IPS-18a (cell line): Measurements from ENCODE around the gene METTL25B.

ENCODE experiments used
- H3K27ac ChIP-seq: one replicate; pipeline ENCODE4 v1.5.1; 2013; ENCODE audit warnings: low read length
- H3K27me3 ChIP-seq: one replicate; pipeline ENCODE4 v1.6.1; 2013; ENCODE audit warnings: mild to moderate bottlenecking, low read length; ENCODE audit not compliant: control insufficient read depth, insufficient read depth
- H3K36me3 ChIP-seq: one replicate; pipeline ENCODE4 v1.6.1; 2013; ENCODE audit warnings: low read depth, low read length; ENCODE audit not compliant: control insufficient read depth
- H3K4me1 ChIP-seq: one replicate; pipeline ENCODE4 v1.6.1; 2013; ENCODE audit warnings: low read depth, low read length; ENCODE audit not compliant: control insufficient read depth
- H3K4me3 ChIP-seq: one replicate; pipeline ENCODE4 v1.5.1; 2013; ENCODE audit warnings: low read length
- H3K9ac ChIP-seq: one replicate; pipeline ENCODE4 v1.6.1; 2013; ENCODE audit warnings: mild to moderate bottlenecking, low read length, moderate library complexity
- H3K9me3 ChIP-seq: one replicate; pipeline ENCODE4 v1.6.1; 2013; ENCODE audit warnings: low read depth, low read length; ENCODE audit not compliant: control insufficient read depth

Gene METTL25B

DNA sequence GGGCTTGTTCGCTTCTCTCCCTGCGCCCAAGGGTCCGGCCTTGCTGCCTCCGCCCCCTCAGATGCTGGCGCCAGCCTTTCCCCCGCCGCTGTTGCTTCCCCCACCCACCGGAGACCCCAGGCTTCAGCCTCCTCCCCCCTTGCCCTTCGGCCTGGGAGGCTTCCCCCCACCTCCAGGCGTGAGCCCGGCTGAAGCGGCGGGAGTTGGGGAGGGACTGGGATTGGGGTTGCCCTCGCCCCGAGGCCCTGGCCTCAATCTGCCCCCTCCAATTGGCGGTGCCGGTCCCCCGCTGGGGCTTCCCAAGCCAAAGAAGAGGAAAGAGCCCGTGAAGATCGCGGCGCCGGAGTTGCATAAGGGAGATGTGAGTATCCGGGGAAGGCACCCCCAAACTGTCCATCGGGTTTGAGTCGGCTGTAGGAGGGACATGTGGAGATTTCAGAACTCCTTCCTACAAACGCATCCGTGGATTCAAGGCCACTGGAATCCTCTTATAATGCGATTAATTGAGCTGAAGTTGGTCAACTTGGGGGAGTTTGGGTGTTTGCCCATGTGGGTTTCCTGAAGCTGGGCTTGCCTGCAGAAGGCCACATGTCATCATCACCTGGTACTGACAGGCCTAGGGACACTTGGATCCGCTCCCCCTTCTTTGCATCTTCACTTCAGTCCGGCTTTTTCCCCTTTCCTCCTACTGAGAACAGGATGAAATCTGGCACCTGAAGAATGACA lies 39.8 kb downstream of the METTL25B start:
- H3K9ac ChIP-seq, result peak overlapping the region; percentile 90
- H3K4me1 ChIP-seq, result peaks cover 16% of the 10 kb centered on the region
- peak overlapping the region; percentile 90 for H3K4me3 ChIP-seq
- peaks cover 7% of the 10 kb centered on the region for H3K36me3 ChIP-seq
- H3K27me3 ChIP-seq, result no peaks in the 10 kb centered on the region
- H3K27ac ChIP-seq, result peak overlapping the region; percentile 90
- H3K9me3 ChIP-seq, result no peaks in the 10 kb centered on the region

DNA sequence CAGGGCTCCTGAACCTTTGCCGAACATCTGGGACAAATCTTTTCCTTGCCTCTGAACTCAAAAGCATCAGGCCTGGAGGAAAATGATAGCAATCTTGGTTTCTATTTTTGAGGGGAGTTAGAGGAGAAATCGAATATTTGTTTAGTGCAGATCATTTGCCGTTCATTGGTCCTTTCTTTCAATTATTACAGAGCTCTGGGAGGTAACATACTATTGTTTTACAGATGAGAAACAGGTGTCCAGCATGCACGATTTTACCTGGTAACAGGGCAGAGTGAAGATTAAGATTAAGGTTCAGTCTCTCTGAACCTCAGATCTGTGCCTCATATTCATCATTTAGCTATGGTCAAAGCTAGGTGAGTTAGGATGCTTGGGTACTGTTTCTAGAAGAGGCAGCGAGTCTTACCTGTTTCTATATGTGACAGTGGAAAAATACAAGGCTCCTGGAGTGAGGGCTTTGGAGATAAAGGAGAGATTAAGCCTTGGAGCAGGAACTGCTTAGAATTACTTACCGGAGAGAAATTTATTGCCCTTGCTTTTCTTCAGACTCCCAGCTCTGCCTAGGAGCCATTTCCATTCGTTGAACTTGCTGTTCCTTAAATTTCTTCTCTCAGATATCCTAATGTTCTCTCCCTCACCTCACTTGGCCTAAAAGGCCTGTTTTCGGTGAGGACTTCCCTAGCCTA lies 40.5 kb downstream of the METTL25B start:
- Histone ChIP-seq H3K4me1 (peaks cover 16% of the 10 kb centered on the region), H3K9ac (peak overlapping the region; percentile 90), H3K36me3 (peaks cover 14% of the 10 kb centered on the region)

DNA sequence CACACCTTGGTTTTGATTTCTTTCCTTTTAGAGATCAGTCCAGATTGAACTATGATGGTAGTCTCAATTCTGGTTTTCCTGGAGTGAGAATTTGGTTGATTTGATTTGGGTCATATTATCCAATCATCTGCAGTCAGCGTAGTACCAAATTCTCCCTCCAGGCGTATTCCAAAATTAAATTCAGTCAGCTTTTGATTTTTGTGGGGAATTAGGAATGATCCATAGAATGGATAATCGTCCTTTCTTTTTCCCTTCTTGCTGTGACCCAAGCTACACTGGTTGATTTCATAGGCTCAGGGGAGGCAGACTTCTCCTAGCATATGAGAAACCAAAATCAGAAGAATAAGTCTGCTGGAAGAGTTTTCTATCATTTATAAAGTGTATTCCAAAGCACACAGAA lies 44.0 kb downstream of the METTL25B start:
- Histone ChIP-seq H3K27ac (no peak overlapping the region), H3K27me3 (no peaks in the 10 kb centered on the region), H3K36me3 (peaks cover 15% of the 10 kb centered on the region), H3K4me1 (peaks cover 11% of the 10 kb centered on the region), H3K4me3 (no peak overlapping the region), H3K9me3 (no peaks in the 10 kb centered on the region), H3K9ac (no peak overlapping the region)

More for the DNA sequence above, 40.5 kb downstream of the METTL25B start:
- no peaks in the 10 kb centered on the region for H3K27me3 ChIP-seq
- H3K4me3 ChIP-seq, result peak overlapping the region; percentile 90
- no peak overlapping the region for H3K27ac ChIP-seq
- no peaks in the 10 kb centered on the region for H3K9me3 ChIP-seq

DNA sequence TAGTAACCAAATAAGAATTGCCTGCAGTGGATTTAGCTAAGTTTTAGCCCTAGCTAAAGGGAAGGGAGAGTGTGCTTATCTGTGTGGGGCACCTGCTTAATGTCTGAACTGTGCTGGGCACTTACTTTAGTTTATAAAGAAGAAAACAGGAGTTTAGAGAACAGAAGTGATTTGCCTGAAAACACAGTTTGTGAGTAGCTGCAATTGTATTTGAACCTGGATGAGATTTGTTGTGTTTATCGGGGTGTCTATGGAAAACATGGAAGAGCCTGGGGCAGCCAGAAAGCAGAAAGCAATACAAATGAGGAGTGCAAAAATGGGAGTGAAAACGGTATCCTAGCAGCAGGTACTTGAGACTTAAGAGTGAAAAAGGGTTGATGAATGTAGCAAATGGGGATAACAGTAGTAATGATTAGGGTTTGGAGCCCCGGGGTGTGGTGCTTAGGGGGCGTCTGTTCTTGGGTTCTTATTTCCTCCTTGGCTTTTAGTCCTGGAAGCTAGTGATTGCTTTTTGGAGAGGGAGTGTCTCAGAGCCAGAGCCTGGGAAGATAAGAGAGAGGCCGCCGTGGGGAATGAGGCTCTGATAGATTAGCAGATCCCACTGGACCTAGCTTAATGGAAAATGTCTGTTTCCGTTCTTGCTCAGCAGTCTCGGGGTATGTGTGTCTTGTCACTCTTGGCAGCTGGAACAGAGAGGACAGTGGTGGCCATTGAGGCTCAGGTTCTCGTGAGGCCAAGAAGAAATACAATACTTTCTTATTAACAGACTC lies 44.6 kb downstream of the METTL25B start:
- Histone ChIP-seq H3K4me1 (peaks cover 11% of the 10 kb centered on the region), H3K4me3 (no peak overlapping the region), H3K9ac (no peak overlapping the region), H3K27ac (no peak overlapping the region), H3K9me3 (no peaks in the 10 kb centered on the region), H3K36me3 (peaks cover 15% of the 10 kb centered on the region), H3K27me3 (no peaks in the 10 kb centered on the region)

DNA sequence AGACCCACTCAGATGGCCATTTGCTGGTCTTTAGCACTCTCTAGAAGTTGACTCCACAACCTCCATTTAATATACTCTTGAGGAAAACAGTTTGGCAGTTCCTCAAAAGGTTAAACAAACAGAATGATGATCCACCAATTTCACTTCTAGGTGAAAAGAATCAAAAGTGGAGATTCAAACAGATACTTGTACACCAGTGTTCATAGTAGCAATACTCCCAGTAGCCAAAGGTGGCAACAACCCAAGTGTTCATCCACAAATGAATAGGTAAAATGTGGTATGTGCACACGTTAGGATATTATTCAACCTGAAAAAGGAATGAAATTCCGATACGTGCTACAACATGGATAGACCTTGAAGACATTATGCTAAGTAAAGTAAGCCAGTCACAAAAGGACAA lies 45.3 kb downstream of the METTL25B start:
- no peak overlapping the region for H3K9ac ChIP-seq
- H3K4me3 ChIP-seq, result no peak overlapping the region
- no peak overlapping the region for H3K27ac ChIP-seq
- H3K4me1 ChIP-seq, result peaks cover 7% of the 10 kb centered on the region
- no peaks in the 10 kb centered on the region for H3K27me3 ChIP-seq
- no peaks in the 10 kb centered on the region for H3K9me3 ChIP-seq
- H3K36me3 ChIP-seq, result peaks cover 15% of the 10 kb centered on the region

DNA sequence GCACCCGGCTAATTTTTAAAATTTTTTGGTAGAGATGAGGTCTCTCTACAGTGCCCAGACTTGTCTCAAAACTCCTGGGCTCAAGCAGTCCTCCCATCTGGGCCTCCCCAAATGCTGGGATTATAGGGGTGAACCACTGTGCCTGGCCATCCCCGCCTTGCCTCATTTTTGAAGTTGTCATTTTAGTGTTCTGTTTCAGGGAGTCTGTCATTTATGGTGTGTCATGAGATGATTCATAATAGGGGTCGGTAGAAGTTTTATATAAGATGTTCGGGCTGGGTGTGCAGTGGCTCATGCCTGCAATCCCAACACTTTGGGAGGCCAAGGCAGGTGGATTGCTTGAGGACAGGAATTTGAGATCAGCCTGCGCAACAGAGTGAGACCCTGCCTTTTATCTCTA lies 47.5 kb downstream of the METTL25B start:
- Histone ChIP-seq H3K36me3 (peaks cover 15% of the 10 kb centered on the region), H3K27me3 (no peaks in the 10 kb centered on the region), H3K27ac (no peak overlapping the region), H3K9ac (no peak overlapping the region), H3K9me3 (no peaks in the 10 kb centered on the region), H3K4me1 (no peaks in the 10 kb centered on the region), H3K4me3 (no peak overlapping the region)

DNA sequence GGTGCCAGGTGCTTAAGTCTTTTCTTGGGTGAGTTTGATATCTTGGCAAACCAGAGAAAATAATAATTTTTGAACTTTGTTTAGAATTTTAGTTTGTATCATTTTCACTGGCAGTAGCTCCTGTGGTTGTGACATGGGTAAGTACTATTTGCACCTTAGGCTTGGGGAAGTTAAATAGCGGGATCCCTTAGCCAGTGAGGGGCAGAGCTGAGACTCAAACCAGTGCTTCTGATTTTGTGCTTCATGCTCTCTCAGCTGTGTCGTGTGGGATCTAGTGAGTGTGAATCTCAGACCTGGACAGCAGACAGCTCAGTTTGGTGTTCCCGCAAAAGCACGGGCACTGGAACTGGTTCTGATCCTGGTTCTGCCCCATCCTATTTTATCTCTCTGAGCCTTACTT lies 48.7 kb downstream of the METTL25B start:
- no peak overlapping the region for H3K27ac ChIP-seq
- H3K27me3 ChIP-seq, result no peaks in the 10 kb centered on the region
- no peaks in the 10 kb centered on the region for H3K9me3 ChIP-seq
- peaks cover 15% of the 10 kb centered on the region for H3K36me3 ChIP-seq
- H3K4me3 ChIP-seq, result no peak overlapping the region
- no peak overlapping the region for H3K9ac ChIP-seq
- H3K4me1 ChIP-seq, result no peaks in the 10 kb centered on the region

DNA sequence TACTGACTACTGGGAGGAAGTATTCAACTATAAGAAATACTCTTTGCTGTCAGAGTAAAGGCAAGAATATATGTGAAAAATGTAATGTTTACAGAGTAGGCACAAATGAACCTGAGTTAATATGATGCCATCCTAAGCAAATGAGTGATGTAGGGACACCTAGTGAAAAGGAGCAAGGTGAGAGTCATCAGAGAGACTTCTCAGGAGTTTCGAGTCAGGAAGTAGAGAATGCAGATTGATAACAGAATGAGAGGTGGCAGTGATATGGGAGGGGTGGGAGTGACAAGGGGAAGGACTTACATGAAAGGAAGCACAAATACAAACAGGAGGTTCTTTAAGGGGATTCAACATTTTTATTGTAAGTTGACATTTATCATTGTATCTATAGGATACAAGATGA lies 49.3 kb downstream of the METTL25B start:
- Histone ChIP-seq H3K36me3 (peaks cover 18% of the 10 kb centered on the region), H3K9me3 (no peaks in the 10 kb centered on the region), H3K27me3 (no peaks in the 10 kb centered on the region), H3K27ac (no peak overlapping the region), H3K9ac (no peak overlapping the region), H3K4me3 (no peak overlapping the region), H3K4me1 (no peaks in the 10 kb centered on the region)

DNA sequence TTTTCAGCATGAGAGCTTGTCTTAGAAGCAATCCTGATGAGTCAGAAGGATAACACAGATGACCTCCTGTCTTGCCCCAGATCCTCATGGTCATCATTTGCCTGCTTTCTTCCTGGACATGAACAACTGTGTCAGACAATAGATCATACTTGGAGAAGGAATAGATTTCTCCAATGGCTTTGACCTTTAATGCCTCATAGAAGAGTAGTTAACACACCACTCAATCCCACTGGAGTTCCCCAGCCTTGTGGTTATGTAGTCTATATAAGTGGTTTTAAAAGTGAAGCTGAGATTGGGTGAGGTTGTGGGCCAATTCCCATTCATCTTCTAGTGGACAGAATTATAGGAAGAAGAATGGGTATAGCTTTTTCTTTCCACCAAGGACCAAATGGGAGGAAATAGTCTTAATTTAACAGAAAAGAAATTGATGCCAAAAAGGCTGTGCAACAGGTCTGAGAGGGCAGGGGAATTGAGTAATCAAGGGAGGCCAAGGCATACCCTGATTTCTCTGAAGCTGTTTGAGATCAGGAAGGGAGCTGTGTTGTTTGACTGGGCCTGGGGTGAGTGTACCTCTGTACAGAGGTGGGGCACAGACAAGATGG lies 53.4 kb downstream of the METTL25B start:
- H3K9me3 ChIP-seq, result no peaks in the 10 kb centered on the region
- peaks cover 27% of the 10 kb centered on the region for H3K36me3 ChIP-seq
- no peak overlapping the region for H3K9ac ChIP-seq
- no peaks in the 10 kb centered on the region for H3K27me3 ChIP-seq
- no peak overlapping the region for H3K4me3 ChIP-seq
- no peaks in the 10 kb centered on the region for H3K4me1 ChIP-seq
- no peak overlapping the region for H3K27ac ChIP-seq

DNA sequence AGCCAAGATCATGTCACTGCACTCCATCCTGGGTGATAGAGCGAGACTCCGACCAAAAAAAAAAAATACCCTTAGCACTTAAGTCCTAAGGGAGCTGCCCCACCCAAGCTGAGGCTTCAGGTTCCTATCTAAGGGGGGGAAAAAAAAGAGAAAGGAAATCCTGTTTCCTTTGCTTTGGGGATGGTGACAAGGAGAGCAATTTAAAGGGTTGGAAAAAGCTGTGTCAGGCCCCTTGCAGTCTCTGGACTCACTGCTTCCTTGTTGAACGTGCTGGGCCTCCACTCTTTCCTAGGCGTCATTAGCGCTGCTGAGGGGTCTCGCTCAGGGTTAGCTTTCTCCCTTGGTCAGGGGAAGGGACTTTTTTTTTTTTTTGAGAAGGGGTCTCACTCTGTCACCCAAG lies 57.2 kb downstream of the METTL25B start:
- Histone ChIP-seq H3K27ac (no peak overlapping the region), H3K9ac (no peak overlapping the region), H3K36me3 (peaks cover 41% of the 10 kb centered on the region), H3K27me3 (no peaks in the 10 kb centered on the region), H3K4me1 (no peaks in the 10 kb centered on the region), H3K4me3 (no peak overlapping the region), H3K9me3 (no peaks in the 10 kb centered on the region)
